SK-N-SH treated with all-trans-retinoic acid at 6 μM for 48 hours (cell line): ENCODE results near the gene SACS.

Source experiments
- ATAC-seq: fragments of 200-7000 bp; cut with Tn5 transposase; 3 replicates; pipeline ENCODE4 v1.9.1; 2020; ENCODE audit warnings: mild to moderate bottlenecking, moderate library complexity
- BACH2 ChIP-seq: fragments of 250-450 bp; sonication (Bioruptor Pico); IDR thresholded peaks from 2 replicates; pipeline ENCODE4 v1.9.0; 2021; ENCODE audit warnings: mild to moderate bottlenecking, borderline replicate concordance
- CSDC2 ChIP-seq: fragments of 250-450 bp; sonication (Bioruptor Pico); IDR thresholded peaks from 2 replicates; pipeline ENCODE4 v1.5.0; 2020; ENCODE audit warnings: mild to moderate bottlenecking, moderate library complexity
- RARB ChIP-seq: fragments of 250-450 bp; sonication (Bioruptor Pico); IDR thresholded peaks from 2 replicates; pipeline ENCODE4 v1.8.0; 2021; ENCODE audit warnings: mild to moderate bottlenecking, moderate library complexity
- SNAI2 ChIP-seq: fragments of 250-450 bp; sonication (Bioruptor Pico); IDR thresholded peaks from 2 replicates; pipeline ENCODE4 v1.5.0; 2020; ENCODE audit warnings: mild to moderate bottlenecking, moderate library complexity
- TCF4 ChIP-seq: fragments of 250-450 bp; sonication (Bioruptor Pico); IDR thresholded peaks from 2 replicates; pipeline ENCODE4 v1.8.0; 2021; ENCODE audit warnings: mild to moderate bottlenecking, moderate library complexity, borderline replicate concordance
- ZFP3 ChIP-seq: fragments of 250-450 bp; sonication (Bioruptor Pico); IDR thresholded peaks from 2 replicates; pipeline ENCODE4 v1.5.0; 2020; ENCODE audit warnings: mild to moderate bottlenecking, moderate library complexity
- ZNF565 ChIP-seq: fragments of 450-650 bp; formaldehyde crosslinking; conservative IDR thresholded peaks from 2 replicates; pipeline ENCODE4 v1.5.0; 2020; ENCODE audit warnings: low read depth, mild to moderate bottlenecking, moderate library complexity
- ZNF70 ChIP-seq: fragments of 450-650 bp; formaldehyde crosslinking; IDR thresholded peaks from 2 replicates; pipeline ENCODE4 v1.5.0; 2020; ENCODE audit warnings: mild to moderate bottlenecking, moderate library complexity
- ZNF8 ChIP-seq: fragments of 450-650 bp; formaldehyde crosslinking; IDR thresholded peaks from 2 replicates; pipeline ENCODE4 v1.5.0; 2020; ENCODE audit warnings: mild to moderate bottlenecking, moderate library complexity
- TF ChIP-seq, protein P1 (sequence below): fragments of 250-450 bp; sonication (Bioruptor Pico); IDR thresholded peaks from 2 replicates; pipeline ENCODE4 v1.5.1; 2021; ENCODE audit warnings: mild to moderate bottlenecking, moderate library complexity
- TF ChIP-seq, protein P2 (sequence below): fragments of 250-450 bp; sonication (Bioruptor Pico); IDR thresholded peaks from 2 replicates; pipeline ENCODE4 v1.5.1; 2020; ENCODE audit warnings: low read depth, mild to moderate bottlenecking, moderate library complexity
- TF ChIP-seq, protein P3 (sequence below): fragments of 250-450 bp; sonication (Bioruptor Pico); IDR thresholded peaks from 2 replicates; pipeline ENCODE4 v1.5.0; 2020; ENCODE audit warnings: mild to moderate bottlenecking, moderate library complexity
- TF ChIP-seq, protein P4 (sequence below): fragments of 250-450 bp; sonication (Bioruptor Pico); IDR thresholded peaks from 2 replicates; pipeline ENCODE4 v1.8.0; 2021; ENCODE audit warnings: low read depth, mild to moderate bottlenecking, moderate library complexity, borderline replicate concordance

The SACS gene

DNA sequence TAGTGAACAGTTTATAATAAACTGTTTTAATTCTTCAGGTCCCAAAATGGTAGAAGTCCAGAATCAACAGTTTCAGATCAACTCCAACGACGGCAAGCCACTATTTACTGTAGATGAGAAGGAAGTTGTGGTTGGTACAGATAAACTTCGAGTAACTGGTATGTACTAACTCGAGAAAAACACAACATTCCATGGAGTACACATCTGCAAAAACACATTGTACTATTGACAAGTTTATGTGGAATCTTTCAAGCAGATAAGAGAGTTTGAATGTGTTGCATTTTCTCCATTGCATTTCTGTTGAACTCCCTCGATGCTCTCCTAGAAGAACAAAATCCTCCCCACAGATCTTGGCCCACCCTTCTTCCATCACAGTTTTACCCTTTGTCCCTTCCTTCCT, 154.2 kb downstream of the SACS start:
- ATAC-seq: no peak
- TF ChIP-seq ZNF8 (CRISPR knock-in tag) (no peak), ZFP3 (CRISPR knock-in tag) (no peak), TCF4 (CRISPR knock-in tag) (no peak), SNAI2 (CRISPR knock-in tag) (no peak), ZNF70 (CRISPR knock-in tag) (no peak), BACH2 (CRISPR knock-in tag) (no peak), CSDC2 (CRISPR knock-in tag) (no peak), ZNF565 (CRISPR knock-in tag) (no peak), RARB (CRISPR knock-in tag) (no peak)
- TF ChIP-seq, protein P1, sequence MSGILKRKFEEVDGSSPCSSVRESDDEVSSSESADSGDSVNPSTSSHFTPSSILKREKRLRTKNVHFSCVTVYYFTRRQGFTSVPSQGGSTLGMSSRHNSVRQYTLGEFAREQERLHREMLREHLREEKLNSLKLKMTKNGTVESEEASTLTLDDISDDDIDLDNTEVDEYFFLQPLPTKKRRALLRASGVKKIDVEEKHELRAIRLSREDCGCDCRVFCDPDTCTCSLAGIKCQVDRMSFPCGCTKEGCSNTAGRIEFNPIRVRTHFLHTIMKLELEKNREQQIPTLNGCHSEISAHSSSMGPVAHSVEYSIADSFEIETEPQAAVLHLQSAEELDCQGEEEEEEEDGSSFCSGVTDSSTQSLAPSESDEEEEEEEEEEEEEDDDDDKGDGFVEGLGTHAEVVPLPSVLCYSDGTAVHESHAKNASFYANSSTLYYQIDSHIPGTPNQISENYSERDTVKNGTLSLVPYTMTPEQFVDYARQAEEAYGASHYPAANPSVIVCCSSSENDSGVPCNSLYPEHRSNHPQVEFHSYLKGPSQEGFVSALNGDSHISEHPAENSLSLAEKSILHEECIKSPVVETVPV (CRISPR knock-in tag): no peak
- TF ChIP-seq, protein P2, sequence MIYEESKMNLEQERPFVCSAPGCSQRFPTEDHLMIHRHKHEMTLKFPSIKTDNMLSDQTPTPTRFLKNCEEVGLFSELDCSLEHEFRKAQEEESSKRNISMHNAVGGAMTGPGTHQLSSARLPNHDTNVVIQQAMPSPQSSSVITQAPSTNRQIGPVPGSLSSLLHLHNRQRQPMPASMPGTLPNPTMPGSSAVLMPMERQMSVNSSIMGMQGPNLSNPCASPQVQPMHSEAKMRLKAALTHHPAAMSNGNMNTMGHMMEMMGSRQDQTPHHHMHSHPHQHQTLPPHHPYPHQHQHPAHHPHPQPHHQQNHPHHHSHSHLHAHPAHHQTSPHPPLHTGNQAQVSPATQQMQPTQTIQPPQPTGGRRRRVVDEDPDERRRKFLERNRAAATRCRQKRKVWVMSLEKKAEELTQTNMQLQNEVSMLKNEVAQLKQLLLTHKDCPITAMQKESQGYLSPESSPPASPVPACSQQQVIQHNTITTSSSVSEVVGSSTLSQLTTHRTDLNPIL (CRISPR knock-in tag): no peak
- TF ChIP-seq, protein P3, sequence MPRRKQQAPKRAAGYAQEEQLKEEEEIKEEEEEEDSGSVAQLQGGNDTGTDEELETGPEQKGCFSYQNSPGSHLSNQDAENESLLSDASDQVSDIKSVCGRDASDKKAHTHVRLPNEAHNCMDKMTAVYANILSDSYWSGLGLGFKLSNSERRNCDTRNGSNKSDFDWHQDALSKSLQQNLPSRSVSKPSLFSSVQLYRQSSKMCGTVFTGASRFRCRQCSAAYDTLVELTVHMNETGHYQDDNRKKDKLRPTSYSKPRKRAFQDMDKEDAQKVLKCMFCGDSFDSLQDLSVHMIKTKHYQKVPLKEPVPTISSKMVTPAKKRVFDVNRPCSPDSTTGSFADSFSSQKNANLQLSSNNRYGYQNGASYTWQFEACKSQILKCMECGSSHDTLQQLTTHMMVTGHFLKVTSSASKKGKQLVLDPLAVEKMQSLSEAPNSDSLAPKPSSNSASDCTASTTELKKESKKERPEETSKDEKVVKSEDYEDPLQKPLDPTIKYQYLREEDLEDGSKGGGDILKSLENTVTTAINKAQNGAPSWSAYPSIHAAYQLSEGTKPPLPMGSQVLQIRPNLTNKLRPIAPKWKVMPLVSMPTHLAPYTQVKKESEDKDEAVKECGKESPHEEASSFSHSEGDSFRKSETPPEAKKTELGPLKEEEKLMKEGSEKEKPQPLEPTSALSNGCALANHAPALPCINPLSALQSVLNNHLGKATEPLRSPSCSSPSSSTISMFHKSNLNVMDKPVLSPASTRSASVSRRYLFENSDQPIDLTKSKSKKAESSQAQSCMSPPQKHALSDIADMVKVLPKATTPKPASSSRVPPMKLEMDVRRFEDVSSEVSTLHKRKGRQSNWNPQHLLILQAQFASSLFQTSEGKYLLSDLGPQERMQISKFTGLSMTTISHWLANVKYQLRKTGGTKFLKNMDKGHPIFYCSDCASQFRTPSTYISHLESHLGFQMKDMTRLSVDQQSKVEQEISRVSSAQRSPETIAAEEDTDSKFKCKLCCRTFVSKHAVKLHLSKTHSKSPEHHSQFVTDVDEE (CRISPR knock-in tag): no peak
- TF ChIP-seq, protein P4, sequence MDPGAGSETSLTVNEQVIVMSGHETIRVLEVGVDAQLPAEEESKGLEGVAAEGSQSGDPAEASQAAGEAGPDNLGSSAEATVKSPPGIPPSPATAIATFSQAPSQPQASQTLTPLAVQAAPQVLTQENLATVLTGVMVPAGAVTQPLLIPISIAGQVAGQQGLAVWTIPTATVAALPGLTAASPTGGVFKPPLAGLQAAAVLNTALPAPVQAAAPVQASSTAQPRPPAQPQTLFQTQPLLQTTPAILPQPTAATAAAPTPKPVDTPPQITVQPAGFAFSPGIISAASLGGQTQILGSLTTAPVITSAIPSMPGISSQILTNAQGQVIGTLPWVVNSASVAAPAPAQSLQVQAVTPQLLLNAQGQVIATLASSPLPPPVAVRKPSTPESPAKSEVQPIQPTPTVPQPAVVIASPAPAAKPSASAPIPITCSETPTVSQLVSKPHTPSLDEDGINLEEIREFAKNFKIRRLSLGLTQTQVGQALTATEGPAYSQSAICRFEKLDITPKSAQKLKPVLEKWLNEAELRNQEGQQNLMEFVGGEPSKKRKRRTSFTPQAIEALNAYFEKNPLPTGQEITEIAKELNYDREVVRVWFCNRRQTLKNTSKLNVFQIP (CRISPR knock-in tag): no peak
